HG03280 (cell line): ENCODE data around the gene MARK3.
"Not testable (repeated sequence)": the region's sequence is repeated elsewhere in the genome, so short reads cannot be mapped to it uniquely, and the experiment has no call there.

Source experiments
- ATAC-seq: cut with Tn5 transposase; IDR thresholded peaks from one replicate; pipeline ENCODE4 v1.9.1; 2021; ENCODE audit warnings: mild to moderate bottlenecking, moderate library complexity; ENCODE audit not compliant: unreplicated experiment

The MARK3 gene

GRCh38 chr14:103385152-103385928 lies at the start of gene MARK3:
Gene MARK3, plus strand, starts transcription at chr14:103385415. Its CDS starts 615 bp downstream, at chr14:103386030.
- ATAC-seq, result peak; percentile 94

- ATAC-seq, result no peak
Measured at GRCh38 chr14:103336191-103336590, 49.0 kb upstream of the MARK3 start.

- no peak for ATAC-seq
Measured at GRCh38 chr14:103337794-103338193, 47.4 kb upstream of the MARK3 start.

GRCh38 chr14:103339561-103339960 lies 45.7 kb upstream of the MARK3 start:
- ATAC-seq, result no peak

- no peak for ATAC-seq
Measured at GRCh38 chr14:103340480-103341212, 44.6 kb upstream of the MARK3 start.

- no peak for ATAC-seq
Measured at GRCh38 chr14:103341250-103342129, 43.7 kb upstream of the MARK3 start.

GRCh38 chr14:103343164-103343879 lies 41.9 kb upstream of the MARK3 start:
- ATAC-seq, result no peak

GRCh38 chr14:103343905-103344797 lies 41.1 kb upstream of the MARK3 start:
- no peak for ATAC-seq

- ATAC-seq, result no peak
Measured at GRCh38 chr14:103346286-103346685, 38.9 kb upstream of the MARK3 start.

GRCh38 chr14:103347091-103347815 lies 38.0 kb upstream of the MARK3 start:
- ATAC-seq, result no peak

GRCh38 chr14:103348154-103348553 lies 37.1 kb upstream of the MARK3 start:
- ATAC-seq, result no peak

- no peak for ATAC-seq
Measured at GRCh38 chr14:103349982-103350381, 35.2 kb upstream of the MARK3 start.

GRCh38 chr14:103353362-103353761 lies 31.9 kb upstream of the MARK3 start:
- no peak for ATAC-seq

GRCh38 chr14:103354141-103354540 lies 31.1 kb upstream of the MARK3 start:
- no peak for ATAC-seq

GRCh38 chr14:103356024-103356682 lies 29.1 kb upstream of the MARK3 start:
- ATAC-seq, result no peak

- not testable (repeated sequence) for ATAC-seq
Measured at GRCh38 chr14:103357552-103357951, 27.7 kb upstream of the MARK3 start.

- no peak for ATAC-seq
Measured at GRCh38 chr14:103360548-103360947, 24.7 kb upstream of the MARK3 start.

GRCh38 chr14:103361867-103362266 lies 23.3 kb upstream of the MARK3 start:
- no peak for ATAC-seq
